NB4 (cell line): ENCODE results near the gene DMPK.

Source experiments
- DNase-seq: peaks from one replicate; pipeline ENCODE4 v3.0.0; 2010; ENCODE audit warnings: low read depth
- H3K4me3 ChIP-seq: one replicate; pipeline ENCODE4 v1.5.1; 2011; ENCODE audit warnings: mild to moderate bottlenecking, low read depth, low read length, moderate library complexity
- MYC ChIP-seq: IDR thresholded peaks from 2 replicates; pipeline ENCODE4 v1.6.1; 2011; ENCODE audit warnings: low read depth, low read length
- POLR2A ChIP-seq: IDR thresholded peaks from 2 replicates; pipeline ENCODE4 v1.6.1; 2011; ENCODE audit warnings: mild to moderate bottlenecking; ENCODE audit not compliant: insufficient read length; ENCODE audit errors: extremely low read depth
- TF ChIP-seq, protein P1 (sequence below): IDR thresholded peaks from 2 replicates; pipeline ENCODE4 v1.6.1; 2011; ENCODE audit warnings: low read depth, low read length
- TF ChIP-seq, protein P2 (sequence below): IDR thresholded peaks from one replicate; pipeline ENCODE4 v1.5.1; 2012; ENCODE audit warnings: low read depth, low read length

Gene DMPK

DNA sequence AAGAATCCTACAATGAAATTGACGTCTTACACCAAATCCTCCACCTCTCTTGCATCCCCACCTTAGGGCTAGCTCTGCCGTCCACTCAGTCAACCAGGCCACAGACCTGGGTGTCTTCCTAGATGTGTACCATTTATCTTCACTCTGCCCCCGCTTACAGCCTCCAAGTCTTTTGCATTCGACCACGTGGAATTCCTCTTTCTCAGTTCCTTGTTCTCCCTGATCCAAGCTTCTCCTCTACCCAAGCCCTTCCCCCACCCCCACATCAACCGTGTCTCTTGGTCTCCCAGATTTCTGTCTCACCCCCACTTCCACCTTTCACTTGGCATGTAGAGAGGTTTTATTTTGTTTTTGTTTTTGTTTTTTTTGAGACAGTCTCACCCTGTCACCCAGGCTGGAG lies 11.6 kb upstream of the DMPK start:
- TF ChIP-seq, protein P1, sequence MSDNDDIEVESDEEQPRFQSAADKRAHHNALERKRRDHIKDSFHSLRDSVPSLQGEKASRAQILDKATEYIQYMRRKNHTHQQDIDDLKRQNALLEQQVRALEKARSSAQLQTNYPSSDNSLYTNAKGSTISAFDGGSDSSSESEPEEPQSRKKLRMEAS: no peak
- TF ChIP-seq MYC (no peak), POLR2A (no peak)
- TF ChIP-seq, protein P2, sequence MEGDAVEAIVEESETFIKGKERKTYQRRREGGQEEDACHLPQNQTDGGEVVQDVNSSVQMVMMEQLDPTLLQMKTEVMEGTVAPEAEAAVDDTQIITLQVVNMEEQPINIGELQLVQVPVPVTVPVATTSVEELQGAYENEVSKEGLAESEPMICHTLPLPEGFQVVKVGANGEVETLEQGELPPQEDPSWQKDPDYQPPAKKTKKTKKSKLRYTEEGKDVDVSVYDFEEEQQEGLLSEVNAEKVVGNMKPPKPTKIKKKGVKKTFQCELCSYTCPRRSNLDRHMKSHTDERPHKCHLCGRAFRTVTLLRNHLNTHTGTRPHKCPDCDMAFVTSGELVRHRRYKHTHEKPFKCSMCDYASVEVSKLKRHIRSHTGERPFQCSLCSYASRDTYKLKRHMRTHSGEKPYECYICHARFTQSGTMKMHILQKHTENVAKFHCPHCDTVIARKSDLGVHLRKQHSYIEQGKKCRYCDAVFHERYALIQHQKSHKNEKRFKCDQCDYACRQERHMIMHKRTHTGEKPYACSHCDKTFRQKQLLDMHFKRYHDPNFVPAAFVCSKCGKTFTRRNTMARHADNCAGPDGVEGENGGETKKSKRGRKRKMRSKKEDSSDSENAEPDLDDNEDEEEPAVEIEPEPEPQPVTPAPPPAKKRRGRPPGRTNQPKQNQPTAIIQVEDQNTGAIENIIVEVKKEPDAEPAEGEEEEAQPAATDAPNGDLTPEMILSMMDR: no peak
- H3K4me3 ChIP-seq: no peak overlapping the region
- no peak for DNase-seq

- peak overlapping the region; percentile 42 for H3K4me3 ChIP-seq
- TF ChIP-seq, protein P1: no peak
- TF ChIP-seq MYC: no peak
- TF ChIP-seq, protein P2: no peak
- no peak for TF ChIP-seq POLR2A
- no peak for DNase-seq
Measured at GRCh38 chr19:45793178-45793564, 10.9 kb upstream of the DMPK start.

- TF ChIP-seq, protein P1: peak; percentile 41
- peak; percentile 52 for TF ChIP-seq POLR2A
- TF ChIP-seq MYC: no peak; the same call in 1 of the 2 replicates
- peak; percentile 93 for DNase-seq
- H3K4me3 ChIP-seq: peak within 1 kb of the TSS; percentile 50
Measured at GRCh38 chr19:45792470-45793177, 10.3 kb upstream of the DMPK start, which contains the start of gene DMWD. TSS of gene DMWD (minus strand) at chr19:45792845. CDS start at chr19:45792756, 89 bp downstream.

- DNase-seq: no peak
- TF ChIP-seq, protein P2: no peak
- TF ChIP-seq POLR2A: no peak
- TF ChIP-seq, protein P1: no peak
- TF ChIP-seq MYC: no peak
Measured at GRCh38 chr19:45791744-45792469, 9.6 kb upstream of the DMPK start.

DNA sequence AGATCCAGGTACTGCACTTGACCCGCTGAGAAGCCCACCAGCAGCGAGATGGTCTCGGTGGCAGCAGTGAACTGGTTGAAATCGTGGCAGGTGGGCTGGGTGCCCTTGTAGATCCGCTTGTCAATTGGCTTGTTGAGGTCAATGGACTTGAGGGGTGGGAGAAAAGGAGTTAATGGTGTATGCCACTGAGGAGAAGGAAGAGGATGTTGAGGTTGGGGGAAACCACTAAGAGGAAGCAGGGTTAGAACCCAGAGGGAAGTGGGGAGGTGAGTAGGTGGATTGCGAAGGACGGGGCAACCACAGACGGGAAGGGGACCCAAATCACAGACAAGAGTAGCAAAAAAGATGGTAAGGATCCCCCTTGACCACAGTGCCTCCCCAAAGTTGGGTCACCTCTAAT lies 8.7 kb upstream of the DMPK start:
- peak; percentile 89 for DNase-seq
- TF ChIP-seq POLR2A (no peak), MYC (no peak)
- TF ChIP-seq, protein P1: no peak
- TF ChIP-seq, protein P2: no peak
- H3K4me3 ChIP-seq: no peak overlapping the region

More at GRCh38 chr19:45791744-45792469, 9.6 kb upstream of the DMPK start:
- peak overlapping the region; percentile 50 for H3K4me3 ChIP-seq
